Thoracic aorta (tissue), 2 donors: Measurements from ENCODE around the gene MITF. TPM values are rescaled to one million over a fixed set of nuclear protein-coding genes. Genes with fewer than 3 reads are reported as not detected.
A peak's percentile ranks its signal among the peaks of the same experiment; 100 is the strongest.

Source experiments
- ATAC-seq: fragments of 150-250 bp; one replicate; pipeline ENCODE4 v1.8.0; 2017; ENCODE audit warnings: low read depth; ENCODE audit not compliant: insufficient number of reproducible peaks, low FRiP score
- DNase-seq: peaks from one replicate; pipeline ENCODE4 v3.0.0-alpha.2; 2020; ENCODE audit warnings: low spot score
- H3K27ac ChIP-seq, 2 donors: fragments of 200-600 bp; sonication (generic); 1 replicate in 1 of 2; 2 replicates in 1 of 2; pipeline ENCODE4 v1.5.1; 2016; ENCODE audit warnings: mild to moderate bottlenecking in 2 of 2, moderate library complexity in 2 of 2
- H3K27me3 ChIP-seq: fragments of 200-600 bp; sonication (generic); replicated peaks from 2 replicates; pipeline ENCODE4 v1.6.0; 2016; ENCODE audit warnings: mild to moderate bottlenecking; ENCODE audit not compliant: insufficient read depth
- H3K36me3 ChIP-seq: fragments of 200-600 bp; sonication (generic); one replicate; pipeline ENCODE4 v1.5.1; 2016
- H3K4me1 ChIP-seq, 2 donors: fragments of 200-600 bp; sonication (generic); 1 replicate in 1 of 2; 2 replicates in 1 of 2; pipeline versions ENCODE4 v1.5.1 to v1.6.0; 2016; ENCODE audit warnings: low read depth in 2 of 2, mild to moderate bottlenecking in 1 of 2; ENCODE audit not compliant: control insufficient read depth in 1 of 2
- H3K4me3 ChIP-seq: fragments of 200-600 bp; sonication (generic); 2 replicates; pipeline ENCODE4 v1.5.1; 2016; ENCODE audit warnings: mild to moderate bottlenecking
- H3K9me3 ChIP-seq: fragments of 200-600 bp; sonication (generic); 2 replicates; pipeline ENCODE4 v1.5.1; 2016
- total RNA-seq, 2 donors: library from RNA; depleted of rRNA; stranded (reverse); fragments of >200 nt; gene quantifications; one replicate each; pipeline versions ENCODE4 v1.1.0 to v1.2.3, GENCODE V29; 2016
- TF ChIP-seq, protein P1 (sequence below): fragments of 200-600 bp; sonication (generic); IDR thresholded peaks from one replicate; pipeline ENCODE4 v1.5.1; 2019; ENCODE audit warnings: antibody characterized with exemption

The MITF gene
- total RNA-seq, 2 donors from 2014 or later = 12.3 to 12.7 TPM

DNA sequence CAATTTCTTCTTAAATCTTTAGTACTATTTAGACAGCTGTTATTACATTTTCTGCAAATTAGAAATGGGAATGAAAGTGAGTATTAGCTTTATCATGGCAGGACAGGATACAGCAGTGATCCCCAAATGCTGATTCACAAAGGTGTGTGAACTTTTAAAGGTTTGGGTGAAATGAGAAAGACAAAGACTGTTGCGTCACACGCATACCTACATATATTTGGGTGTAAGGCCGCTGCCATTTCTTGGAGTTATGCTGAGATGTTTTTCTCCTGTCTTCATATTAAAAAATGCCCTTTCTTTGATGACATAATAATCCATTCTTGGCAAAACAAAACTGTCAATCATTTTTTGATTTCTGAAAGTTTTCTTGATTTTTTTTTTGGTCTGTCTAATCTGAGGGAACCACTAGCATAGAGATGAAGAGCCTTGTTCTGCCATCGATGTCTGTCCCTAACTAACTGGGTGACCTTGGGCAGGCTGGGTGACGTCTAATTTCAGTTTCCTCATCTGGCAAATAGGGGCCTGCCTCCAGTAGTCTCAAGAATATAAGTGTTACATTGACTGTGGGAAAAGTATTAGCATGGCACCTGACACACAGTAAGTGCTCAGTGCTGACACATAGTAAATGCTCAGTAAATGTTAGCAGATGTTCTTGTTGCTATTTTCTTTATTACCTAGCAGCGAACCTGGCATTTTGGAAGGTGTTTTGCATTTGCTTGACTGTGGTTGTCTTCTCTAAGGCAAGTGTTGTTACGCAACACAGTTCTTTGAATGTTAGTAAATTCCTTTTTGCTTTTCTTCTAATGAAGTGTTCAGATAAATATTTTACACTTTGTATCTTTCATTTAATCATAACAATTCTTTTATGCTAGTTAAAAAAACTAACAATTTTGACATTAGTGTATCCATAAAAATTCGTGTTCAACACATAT is 5.0 kb downstream of the MITF start:
- no peak overlapping the region for H3K27ac ChIP-seq
- TF ChIP-seq, protein P1, sequence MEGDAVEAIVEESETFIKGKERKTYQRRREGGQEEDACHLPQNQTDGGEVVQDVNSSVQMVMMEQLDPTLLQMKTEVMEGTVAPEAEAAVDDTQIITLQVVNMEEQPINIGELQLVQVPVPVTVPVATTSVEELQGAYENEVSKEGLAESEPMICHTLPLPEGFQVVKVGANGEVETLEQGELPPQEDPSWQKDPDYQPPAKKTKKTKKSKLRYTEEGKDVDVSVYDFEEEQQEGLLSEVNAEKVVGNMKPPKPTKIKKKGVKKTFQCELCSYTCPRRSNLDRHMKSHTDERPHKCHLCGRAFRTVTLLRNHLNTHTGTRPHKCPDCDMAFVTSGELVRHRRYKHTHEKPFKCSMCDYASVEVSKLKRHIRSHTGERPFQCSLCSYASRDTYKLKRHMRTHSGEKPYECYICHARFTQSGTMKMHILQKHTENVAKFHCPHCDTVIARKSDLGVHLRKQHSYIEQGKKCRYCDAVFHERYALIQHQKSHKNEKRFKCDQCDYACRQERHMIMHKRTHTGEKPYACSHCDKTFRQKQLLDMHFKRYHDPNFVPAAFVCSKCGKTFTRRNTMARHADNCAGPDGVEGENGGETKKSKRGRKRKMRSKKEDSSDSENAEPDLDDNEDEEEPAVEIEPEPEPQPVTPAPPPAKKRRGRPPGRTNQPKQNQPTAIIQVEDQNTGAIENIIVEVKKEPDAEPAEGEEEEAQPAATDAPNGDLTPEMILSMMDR = no peak
- H3K4me1 ChIP-seq = peaks cover 39 to 70% of the 10 kb centered on the region in 2 donors
- DNase-seq = no peak
- no peaks in the 10 kb centered on the region for H3K36me3 ChIP-seq
- no peak overlapping the region for H3K4me3 ChIP-seq
- no peak for ATAC-seq
- H3K9me3 ChIP-seq = no peaks in the 10 kb centered on the region
- no peaks in the 10 kb centered on the region for H3K27me3 ChIP-seq

DNA sequence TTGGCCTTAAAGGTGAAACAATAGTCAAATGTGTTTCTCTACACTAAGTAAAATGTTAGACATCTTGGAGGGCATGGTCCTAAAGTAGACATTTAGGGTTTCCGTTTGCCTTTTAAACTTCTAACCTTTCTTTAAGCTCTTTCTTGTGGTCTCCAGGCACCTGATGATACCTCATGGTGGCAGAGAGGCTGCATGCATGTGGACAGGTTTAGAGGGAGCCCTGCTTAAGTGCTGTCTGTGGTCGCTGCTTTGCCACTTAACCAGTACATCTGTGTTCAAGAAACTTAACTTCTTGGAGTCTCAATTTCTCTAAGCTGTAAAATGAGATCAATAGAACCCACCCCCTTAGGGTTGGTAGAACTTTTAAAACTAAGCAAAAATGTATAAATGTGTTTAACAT is 6.2 kb downstream of the MITF start:
- Histone ChIP-seq H3K4me3 (peak overlapping the region; percentile 44), H3K9me3 (no peaks in the 10 kb centered on the region), H3K27ac (peak overlapping the region in 1 of 2 donors; percentile 55), H3K27me3 (no peaks in the 10 kb centered on the region), H3K4me1 (peaks cover 46 to 77% of the 10 kb centered on the region in 2 donors), H3K36me3 (no peaks in the 10 kb centered on the region)
- no peak for DNase-seq
- no peak for ATAC-seq
- TF ChIP-seq, protein P1 = no peak

DNA sequence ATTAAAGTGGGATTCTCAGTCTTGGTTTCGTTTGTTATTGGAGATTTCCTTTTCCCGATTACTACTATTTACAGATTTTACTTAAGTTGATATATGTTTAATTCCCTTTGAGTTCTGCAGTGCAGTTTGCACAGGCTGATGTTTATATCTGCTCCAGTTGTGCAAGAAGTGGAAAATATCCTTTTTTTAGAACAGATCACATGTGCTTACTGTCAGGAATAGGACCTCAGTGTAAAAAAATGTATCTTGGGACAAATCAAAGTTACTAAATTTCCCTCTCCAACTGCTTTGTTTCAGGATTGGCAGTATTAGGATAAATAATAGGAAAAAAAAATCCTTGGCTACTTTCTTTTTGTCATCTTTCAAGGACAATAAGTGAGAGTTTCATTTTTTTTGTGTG is 6.9 kb downstream of the MITF start:
- peak overlapping the region; percentile 44 for H3K4me3 ChIP-seq
- ATAC-seq = peak; percentile 78
- no peak for DNase-seq
- no peaks in the 10 kb centered on the region for H3K9me3 ChIP-seq
- H3K36me3 ChIP-seq = no peaks in the 10 kb centered on the region
- peak overlapping the region in 1 of 2 donors; percentile 55 for H3K27ac ChIP-seq
- H3K27me3 ChIP-seq = no peaks in the 10 kb centered on the region
- peaks cover 43 to 71% of the 10 kb centered on the region in 2 donors for H3K4me1 ChIP-seq
- TF ChIP-seq, protein P1 = no peak

DNA sequence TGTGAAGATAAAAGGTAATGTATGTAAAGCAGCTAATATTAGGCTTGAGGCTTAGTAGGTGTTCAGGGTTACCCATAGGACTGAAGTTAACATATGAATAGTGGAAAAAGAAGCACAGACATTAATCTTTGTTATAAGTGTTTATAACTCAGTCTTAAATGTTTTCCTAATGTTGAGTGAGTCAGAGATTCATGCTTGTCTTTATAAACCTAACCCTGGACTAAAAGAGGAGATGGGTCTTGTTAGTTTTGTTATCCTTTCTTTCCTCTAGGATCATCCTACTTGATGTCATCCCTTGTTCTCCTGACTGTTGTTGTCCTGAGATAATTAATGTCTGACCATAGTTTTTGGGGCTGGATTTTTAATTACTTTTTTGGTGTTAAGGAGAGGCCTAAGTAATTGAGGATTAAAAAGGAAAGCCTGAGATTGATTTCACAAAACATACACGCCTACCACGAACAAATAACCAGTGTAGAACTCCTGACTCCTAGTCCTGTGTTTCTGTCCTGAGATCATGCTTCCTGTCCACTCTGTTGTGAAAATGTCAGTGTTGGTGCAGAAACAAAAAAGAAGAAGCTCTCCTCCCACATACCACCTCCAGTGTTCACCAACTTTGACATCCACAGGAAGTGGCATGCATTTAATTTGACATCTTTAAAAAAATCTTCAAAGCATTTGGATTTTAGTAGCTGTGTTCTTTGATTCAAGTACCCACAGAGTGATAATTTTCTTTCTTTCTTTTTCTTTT is 8.4 kb downstream of the MITF start:
- Histone ChIP-seq H3K27me3 (no peaks in the 10 kb centered on the region), H3K27ac (peak overlapping the region in 1 of 2 donors; percentile 55), H3K4me1 (peaks cover 43 to 69% of the 10 kb centered on the region in 2 donors), H3K9me3 (no peaks in the 10 kb centered on the region), H3K36me3 (no peaks in the 10 kb centered on the region), H3K4me3 (no peak overlapping the region)
- ATAC-seq = no peak
- TF ChIP-seq, protein P1 = no peak
- no peak for DNase-seq

DNA sequence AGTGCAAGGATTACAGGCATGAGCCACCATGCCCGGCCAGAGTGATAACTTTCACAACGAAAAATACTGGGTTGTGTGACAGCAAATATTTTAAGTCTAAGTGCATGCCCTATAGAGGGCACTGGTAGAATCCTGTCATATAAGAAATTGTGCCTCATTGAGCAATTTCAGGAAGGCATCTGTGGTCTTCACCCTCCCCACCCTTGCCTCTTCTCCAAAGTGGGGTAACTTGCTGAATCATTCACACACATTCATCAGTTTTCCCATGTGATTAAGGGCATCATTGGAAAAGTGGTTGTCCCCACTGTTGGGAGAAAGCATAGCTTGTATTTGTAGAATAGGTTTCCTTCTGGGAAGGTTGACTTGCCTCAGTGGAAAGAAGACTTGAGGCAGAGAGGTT is 9.2 kb downstream of the MITF start:
- no peaks in the 10 kb centered on the region for H3K9me3 ChIP-seq
- ATAC-seq (no peak), DNase-seq (no peak)
- TF ChIP-seq, protein P1 = no peak
- no peaks in the 10 kb centered on the region for H3K27me3 ChIP-seq
- peak overlapping the region in 1 of 2 donors; percentile 32 for H3K27ac ChIP-seq
- no peaks in the 10 kb centered on the region for H3K36me3 ChIP-seq
- H3K4me3 ChIP-seq = no peak overlapping the region
- H3K4me1 ChIP-seq = peaks cover 43 to 69% of the 10 kb centered on the region in 2 donors
